Activated CD8-positive, alpha-beta memory T cell treated with anti-CD3 and anti-CD28 coated beads for 24 hours (primary cell): ENCODE results near the gene IFI44L.

ENCODE experiments used
- DNase-seq: peaks from one replicate; pipeline ENCODE4 v3.0.0-alpha.2; 2020

The IFI44L gene

GRCh38 chr1:78691995-78692747 is 71.9 kb downstream of the IFI44L start:
- no peak for DNase-seq
